Measurements from ENCODE around the gene PACRG. TPM values are rescaled to one million over a fixed set of nuclear protein-coding genes. Genes with fewer than 3 reads are reported as not detected.

Gene PACRG
- total RNA-seq, 1 experiment from 2014 or later, result 0.26 TPM

GRCh38 chr6:163354761-163355425 is 627.1 kb downstream of the PACRG start:
- H3K4me2 ChIP-seq (ENCODE audit: insufficient read depth, insufficient read length, low read length), result no peak overlapping the region
- H3K9me3 ChIP-seq (ENCODE audit: control insufficient read depth, low read depth, low read length), result no peaks in the 10 kb centered on the region
- no peaks in the 10 kb centered on the region for H3K79me1 ChIP-seq (ENCODE audit: insufficient read depth, low read depth, low read length, poor library complexity, severe bottlenecking)

More at GRCh38 chr6:163354761-163355425, 627.1 kb downstream of the PACRG start:
- Histone ChIP-seq H3K14ac (ENCODE audit: insufficient read depth, low read length) (no peak overlapping the region; the same call in 1 of the 2 replicates), H3K56ac (ENCODE audit: insufficient read length, low read depth, low read length) (no peak overlapping the region), H3K23ac (ENCODE audit: insufficient read length, low read depth, low read length) (no peak overlapping the region), H2BK12ac (ENCODE audit: insufficient read length, low read depth, low read length) (no peak overlapping the region), H3K23me2 (ENCODE audit: insufficient read length, low read depth, low read length, poor library complexity, severe bottlenecking) (peaks cover 2% of the 10 kb centered on the region), H3K4me1 (ENCODE audit: insufficient read depth, low read length) (peaks cover 5% of the 10 kb centered on the region; the same call in 1 of the 2 replicates), H3K9ac (ENCODE audit: extremely low read depth, insufficient read length, low read length) (no peak overlapping the region), H3K27me3 (ENCODE audit: insufficient read depth, low read length) (no peaks in the 10 kb centered on the region), H2BK5ac (ENCODE audit: insufficient read length, low read length) (no peak overlapping the region), H4K91ac (ENCODE audit: insufficient read length, low read depth, low read length) (no peak overlapping the region), H3K18ac (ENCODE audit: insufficient read length, low read depth, low read length) (no peak overlapping the region), H3T11ph (ENCODE audit: low read length) (no peak overlapping the region), H3K79me2 (ENCODE audit: insufficient read depth, low read length) (no peaks in the 10 kb centered on the region), H2AFZ (ENCODE audit: low read length) (no peak overlapping the region), H2AK5ac (ENCODE audit: insufficient read length, low read length) (no peak overlapping the region), H4K5ac (ENCODE audit: insufficient read length, low read depth, low read length) (no peak overlapping the region), H2BK20ac (ENCODE audit: low read depth, low read length, poor library complexity, severe bottlenecking) (no peak overlapping the region), H4K20me1 (ENCODE audit: control insufficient read depth, insufficient read depth, insufficient read length) (no peaks in the 10 kb centered on the region), H2BK120ac (ENCODE audit: low read depth, low read length, poor library complexity, severe bottlenecking) (no peak overlapping the region), H3K4ac (ENCODE audit: low read depth, low read length) (no peak overlapping the region), H3K27ac (ENCODE audit: insufficient read length, low read depth, low read length) (no peak overlapping the region), H2BK15ac (ENCODE audit: low read depth, low read length) (no peak overlapping the region), H4K8ac (replicated peaks; ENCODE audit: insufficient read length, low read depth, low read length) (no peak overlapping the region)
- Mint-ChIP-seq H3K36me3 (ENCODE audit: insufficient read depth in 1 of 3, low read depth in 3 of 3) (no peaks in the 10 kb centered on the region), H3K27me3 (ENCODE audit: low read depth) (peaks cover 1% of the 10 kb centered on the region; the same call in 1 of the 2 replicates), H3K4me3 (no peak overlapping the region), H3K27ac (no peak overlapping the region; a peak in 1 of 7 replicates), H3K4me1 (peaks cover 15 to 24% of the 10 kb centered on the region in 2 experiments; a peak in 3 of 4 replicates), H3K9me3 (no peaks in the 10 kb centered on the region)
- WGBS (ENCODE audit: extremely low coverage, insufficient read length, low lambda C conversion rate), result no CpG with 5 or more reads among the region's 13 CpGs
- DNase-seq, result no peak
- TF ChIP-seq CTCF (conservative IDR thresholded peaks at IDR 0.05), result no peak
